DND-41 (cell line): Measurements from ENCODE around the gene PYGB.

Experiments used
- ATAC-seq: fragments of 200-7000 bp; cut with Tn5 transposase; 3 replicates; pipeline ENCODE4 v1.9.1; 2021; ENCODE audit warnings: low read depth; ENCODE audit not compliant: insufficient read depth
- DNase-seq: peaks from one replicate; pipeline ENCODE4 v3.0.0-alpha.2; 2020
- H2AFZ ChIP-seq: 2 replicates; pipeline ENCODE4 v1.6.0; 2012; ENCODE audit warnings: low read depth, low read length
- H3K27ac ChIP-seq: 2 replicates; pipeline ENCODE4 v1.5.1; 2012; ENCODE audit warnings: low read length, inconsistent platforms
- H3K27me3 ChIP-seq: fragments of 200-600 bp; sonication (generic); 2 replicates; pipeline ENCODE4 v1.6.0; 2012; ENCODE audit warnings: low read length, mild to moderate bottlenecking, inconsistent platforms; ENCODE audit not compliant: insufficient read depth, poor library complexity
- H3K36me3 ChIP-seq: 2 replicates; pipeline ENCODE4 v1.5.1; 2012; ENCODE audit warnings: low read length, inconsistent platforms; ENCODE audit not compliant: insufficient read depth
- H3K4me1 ChIP-seq: 2 replicates; pipeline ENCODE4 v1.5.1; 2012; ENCODE audit warnings: mild to moderate bottlenecking, low read length; ENCODE audit not compliant: insufficient read depth
- H3K4me2 ChIP-seq: 2 replicates; pipeline ENCODE4 v1.6.0; 2012; ENCODE audit warnings: mild to moderate bottlenecking, moderate library complexity, low read length, inconsistent platforms; ENCODE audit not compliant: insufficient read depth
- H3K4me3 ChIP-seq, 2 experiments: fragments of 200-600 bp in 1 of 2; shearing (Covaris generic) in 1 of 2; 2 replicates each; pipeline ENCODE4 v1.5.1; 2012 to 2016; ENCODE audit warnings: inconsistent platforms in 2 of 2, low read length in 2 of 2, mild to moderate bottlenecking in 2 of 2, low read depth in 1 of 2, moderate library complexity in 1 of 2
- H3K79me2 ChIP-seq: 2 replicates; pipeline ENCODE4 v1.6.0; 2012; ENCODE audit warnings: low read length, inconsistent platforms; ENCODE audit not compliant: insufficient read depth
- H3K9ac ChIP-seq: 2 replicates; pipeline ENCODE4 v1.6.0; 2012; ENCODE audit warnings: low read depth, mild to moderate bottlenecking, inconsistent platforms, low read length, moderate library complexity
- H3K9me3 ChIP-seq: 2 replicates; pipeline ENCODE4 v1.5.1; 2012; ENCODE audit warnings: low read length, moderate library complexity, mild to moderate bottlenecking, inconsistent platforms; ENCODE audit not compliant: insufficient read depth, severe bottlenecking
- H4K20me1 ChIP-seq: 2 replicates; pipeline ENCODE4 v1.6.0; 2012; ENCODE audit warnings: low read length; ENCODE audit not compliant: insufficient read depth
- CTCF ChIP-seq: IDR thresholded peaks from 2 replicates; pipeline ENCODE4 v1.5.1; 2012; ENCODE audit warnings: borderline replicate concordance, low read length, moderate library complexity, mild to moderate bottlenecking; ENCODE audit not compliant: poor library complexity, severe bottlenecking; ENCODE audit errors: extremely low read depth
- EZH2 ChIP-seq: IDR thresholded peaks from 3 replicates; pipeline ENCODE4 v1.6.1; 2012; ENCODE audit warnings: borderline replicate concordance, low read depth, mild to moderate bottlenecking, moderate library complexity, low read length, inconsistent platforms; ENCODE audit not compliant: severe bottlenecking

Gene PYGB

GRCh38 chr20:25203089-25203488 lies 44.8 kb upstream of the PYGB start:
- Histone ChIP-seq H3K36me3 (peaks cover 4% of the 10 kb centered on the region; the same call in 1 of the 2 replicates), H3K4me3 (no peak overlapping the region), H3K4me2 (no peak overlapping the region), H3K4me1 (peaks cover 8% of the 10 kb centered on the region; the same call in 1 of the 2 replicates), H4K20me1 (peaks cover 21% of the 10 kb centered on the region; the same call in 1 of the 2 replicates), H3K27me3 (no peaks in the 10 kb centered on the region), H3K9ac (no peak overlapping the region), H3K79me2 (peaks cover 83% of the 10 kb centered on the region), H2AFZ (no peak overlapping the region), H3K27ac (no peak overlapping the region), H3K9me3 (no peaks in the 10 kb centered on the region)
- ATAC-seq (no peak), DNase-seq (no peak)
- TF ChIP-seq CTCF (no peak), EZH2 (no peak)

DNA sequence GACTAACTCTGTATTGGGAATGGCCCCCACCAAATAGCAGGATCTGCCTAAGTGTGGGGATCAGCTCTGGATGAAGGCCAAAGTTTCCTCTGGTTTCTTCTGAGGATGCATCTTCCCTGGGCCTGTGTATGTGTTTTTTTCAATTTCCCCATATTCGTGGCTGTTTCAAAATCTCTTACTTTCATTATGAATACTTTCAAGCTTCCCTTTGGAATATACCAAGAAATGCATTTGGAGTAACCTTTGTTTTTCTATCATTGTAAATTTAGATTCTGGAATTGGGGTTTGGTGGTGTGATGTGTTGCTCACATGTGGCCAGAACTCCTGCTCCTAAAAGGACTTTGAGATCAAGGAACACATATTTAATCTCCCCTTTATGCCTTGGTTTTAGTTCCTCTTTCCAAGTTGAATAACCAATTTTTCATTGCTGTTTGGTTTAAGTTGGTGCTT lies 44.0 kb upstream of the PYGB start:
- no peak overlapping the region for H3K27ac ChIP-seq
- no peaks in the 10 kb centered on the region for H3K9me3 ChIP-seq
- H3K4me3 ChIP-seq: no peak overlapping the region
- no peak overlapping the region for H3K9ac ChIP-seq
- peaks cover 4% of the 10 kb centered on the region; the same call in 1 of the 2 replicates for H3K4me1 ChIP-seq
- H3K4me2 ChIP-seq: no peak overlapping the region
- H3K27me3 ChIP-seq: no peaks in the 10 kb centered on the region
- H3K79me2 ChIP-seq: peaks cover 76% of the 10 kb centered on the region
- DNase-seq (no peak), ATAC-seq (no peak)
- TF ChIP-seq EZH2 (no peak), CTCF (no peak)
- H2AFZ ChIP-seq: no peak overlapping the region
- H3K36me3 ChIP-seq: peaks cover 4% of the 10 kb centered on the region; the same call in 1 of the 2 replicates
- H4K20me1 ChIP-seq: peaks cover 18% of the 10 kb centered on the region; the same call in 1 of the 2 replicates

GRCh38 chr20:25204550-25205276 lies 43.2 kb upstream of the PYGB start:
- Histone ChIP-seq H3K4me2 (no peak overlapping the region), H3K9me3 (no peaks in the 10 kb centered on the region)

More at GRCh38 chr20:25204550-25205276, 43.2 kb upstream of the PYGB start:
- TF ChIP-seq CTCF: no peak
- no peak for TF ChIP-seq EZH2
- no peak overlapping the region for H3K4me3 ChIP-seq
- H2AFZ ChIP-seq: no peak overlapping the region
- peaks cover 68% of the 10 kb centered on the region for H3K79me2 ChIP-seq
- peaks cover 18% of the 10 kb centered on the region; the same call in 1 of the 2 replicates for H4K20me1 ChIP-seq
- no peak overlapping the region for H3K9ac ChIP-seq
- H3K36me3 ChIP-seq: peaks cover 6% of the 10 kb centered on the region; the same call in 1 of the 2 replicates
- DNase-seq: peak; percentile 1
- no peaks in the 10 kb centered on the region for H3K27me3 ChIP-seq
- ATAC-seq: no peak
- H3K27ac ChIP-seq: no peak overlapping the region
- no peaks in the 10 kb centered on the region for H3K4me1 ChIP-seq
